SK-N-MC (cell line): ENCODE data around the gene FOLR2.
"Not testable (repeated sequence)": the region's sequence is repeated elsewhere in the genome, so short reads cannot be mapped to it uniquely, and the experiment has no call there.

Experiments
- DNase-seq: peaks from one replicate; pipeline ENCODE4 v3.0.0-alpha.2; 2011; ENCODE audit warnings: low read depth, low spot score
- H3K27ac ChIP-seq: fragments of 200-600 bp; sonication (generic); 2 replicates; pipeline ENCODE4 v1.5.1; 2016; ENCODE audit warnings: mixed run types
- H3K36me3 ChIP-seq: fragments of 200-600 bp; sonication (generic); 2 replicates; pipeline ENCODE4 v1.6.1; 2017; ENCODE audit warnings: antibody characterized with exemption, low read length, mixed read lengths; ENCODE audit not compliant: insufficient read depth
- H3K4me3 ChIP-seq: fragments of 200-600 bp; sonication (generic); 2 replicates; pipeline ENCODE4 v1.5.1; 2016
- H3K9ac ChIP-seq: fragments of 200-600 bp; sonication (generic); 2 replicates; pipeline ENCODE4 v1.8.0; 2017; ENCODE audit warnings: mixed run types, mixed read lengths; ENCODE audit not compliant: insufficient read length
- H3K9me3 ChIP-seq: fragments of 200-600 bp; sonication (generic); 2 replicates; pipeline ENCODE4 v1.6.1; 2017; ENCODE audit warnings: low read depth, mild to moderate bottlenecking, antibody characterized with exemption, low read length, moderate library complexity, mixed read lengths
- EZH2 ChIP-seq: fragments of 200-600 bp; sonication (generic); IDR thresholded peaks from one replicate; pipeline ENCODE4 v1.6.1; 2017; ENCODE audit warnings: antibody characterized with exemption
- FOXP2 ChIP-seq: optimal IDR thresholded peaks from 2 replicates; pipeline ENCODE3; 2011; ENCODE audit warnings: mild to moderate bottlenecking, moderate library complexity; ENCODE audit not compliant: insufficient read depth; ENCODE audit errors: extremely low read length, control extremely low read depth
- POLR2AphosphoS5 ChIP-seq: IDR thresholded peaks from 2 replicates; pipeline ENCODE4 v1.6.1; 2012; ENCODE audit warnings: mild to moderate bottlenecking, low read depth, low read length, borderline replicate concordance

The FOLR2 gene

DNA sequence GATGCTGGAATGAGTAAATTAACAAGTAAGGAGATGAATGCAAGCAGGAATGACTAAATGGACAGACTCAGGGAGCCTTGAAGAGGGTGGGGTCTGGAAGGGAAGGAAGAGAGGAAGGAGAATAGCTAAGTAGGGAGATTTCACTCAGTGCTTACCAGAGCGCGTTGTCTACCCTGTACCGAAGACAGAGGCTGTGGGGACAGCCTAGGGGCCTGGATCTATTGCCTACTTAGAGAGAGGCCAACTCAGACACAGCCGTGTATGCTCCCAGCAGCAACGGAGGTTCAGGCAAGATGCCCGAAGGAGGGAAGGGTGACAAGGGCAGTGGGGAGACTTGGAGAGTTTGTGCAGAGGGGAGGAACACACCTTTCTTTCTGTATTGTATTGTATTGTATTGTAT is at the start of gene FOLR2:
FOLR2 (plus strand) TSS at position 157 of the 400 bp plus-strand sequence. CDS start 1,791 bp downstream, outside the sequence.
- no peak for DNase-seq
- no peak for TF ChIP-seq POLR2AphosphoS5
- no peak for TF ChIP-seq FOXP2
- TF ChIP-seq EZH2 = no peak
- no peak within 1 kb of the TSS for H3K4me3 ChIP-seq

DNA sequence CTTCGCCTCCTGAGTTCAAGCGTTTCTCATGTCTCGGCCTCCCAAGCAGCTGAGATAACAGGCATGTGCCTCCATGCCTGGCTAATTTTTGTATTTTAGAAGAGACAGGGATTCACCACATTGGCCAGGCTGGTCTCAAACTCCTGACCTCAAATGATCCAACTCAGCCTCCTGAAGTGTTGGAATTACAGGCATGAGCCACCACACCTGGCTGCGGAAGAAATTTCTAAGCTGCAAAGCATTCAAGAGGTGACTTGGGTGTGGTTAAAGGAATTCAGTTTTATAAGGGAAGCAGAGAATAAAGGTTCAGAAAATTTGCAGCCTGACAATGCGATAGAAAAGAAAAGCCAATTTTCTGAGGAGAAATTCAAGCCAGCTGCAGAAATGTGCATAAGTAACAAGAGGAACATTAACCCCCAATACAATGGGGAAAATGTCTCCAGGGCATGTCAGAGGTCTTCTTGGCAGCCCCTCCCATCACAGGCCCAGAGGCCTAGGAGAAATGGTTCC is 47.5 kb upstream of the FOLR2 start:
- not testable (repeated sequence) for H3K27ac ChIP-seq, H3K9me3 ChIP-seq, H3K9ac ChIP-seq, H3K36me3 ChIP-seq, H3K4me3 ChIP-seq, DNase-seq

More for the DNA sequence above, at the start of gene FOLR2:
- Histone ChIP-seq H3K36me3 (no peaks in the 10 kb centered on the region), H3K9me3 (no peaks in the 10 kb centered on the region), H3K27ac (no peak within 1 kb of the TSS), H3K9ac (no peak within 1 kb of the TSS)

DNA sequence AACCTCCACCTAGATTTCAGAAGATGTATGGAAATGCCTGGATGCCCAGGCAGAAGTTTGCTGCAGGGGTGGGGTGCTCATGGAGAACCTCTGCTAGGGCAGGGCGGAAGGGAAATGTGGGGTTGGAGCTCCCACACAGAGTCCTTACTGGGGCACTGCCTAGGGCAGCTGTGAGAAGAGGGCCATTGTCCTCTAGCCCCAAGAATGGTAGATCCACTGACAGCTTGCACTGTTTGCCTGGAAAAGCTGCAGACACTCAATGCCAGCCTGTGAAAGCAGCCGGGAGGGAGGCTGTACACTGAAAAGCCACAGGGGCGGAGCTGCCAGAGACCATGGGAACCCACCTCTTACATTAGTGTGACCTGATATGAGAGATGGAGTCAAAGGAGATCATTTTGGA is 46.8 kb upstream of the FOLR2 start:
- not testable (repeated sequence) for H3K36me3 ChIP-seq, H3K27ac ChIP-seq, DNase-seq, H3K4me3 ChIP-seq, H3K9me3 ChIP-seq, H3K9ac ChIP-seq

DNA sequence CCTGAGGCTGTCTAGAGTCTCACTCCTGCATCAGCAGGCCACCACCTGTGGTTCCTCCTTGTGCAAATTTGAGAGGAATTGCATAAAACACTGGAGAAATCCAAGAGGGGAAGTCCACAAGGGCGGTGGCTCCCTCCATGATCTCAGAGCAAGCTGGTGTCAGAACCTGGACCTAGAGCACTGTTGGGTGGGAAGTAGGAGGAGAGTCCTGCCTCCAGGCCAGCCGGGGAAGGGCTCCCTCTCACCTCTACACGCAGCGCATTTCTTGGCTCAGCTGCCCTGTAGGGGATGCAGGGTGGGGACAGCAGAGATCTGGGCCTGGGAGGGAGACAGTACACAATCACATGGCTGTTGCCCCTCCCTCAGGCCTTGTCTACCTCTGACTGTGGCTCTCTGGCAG is 44.6 kb upstream of the FOLR2 start:
- H3K27ac ChIP-seq, H3K9ac ChIP-seq, DNase-seq, H3K4me3 ChIP-seq, H3K36me3 ChIP-seq, H3K9me3 ChIP-seq: not testable (repeated sequence)

DNA sequence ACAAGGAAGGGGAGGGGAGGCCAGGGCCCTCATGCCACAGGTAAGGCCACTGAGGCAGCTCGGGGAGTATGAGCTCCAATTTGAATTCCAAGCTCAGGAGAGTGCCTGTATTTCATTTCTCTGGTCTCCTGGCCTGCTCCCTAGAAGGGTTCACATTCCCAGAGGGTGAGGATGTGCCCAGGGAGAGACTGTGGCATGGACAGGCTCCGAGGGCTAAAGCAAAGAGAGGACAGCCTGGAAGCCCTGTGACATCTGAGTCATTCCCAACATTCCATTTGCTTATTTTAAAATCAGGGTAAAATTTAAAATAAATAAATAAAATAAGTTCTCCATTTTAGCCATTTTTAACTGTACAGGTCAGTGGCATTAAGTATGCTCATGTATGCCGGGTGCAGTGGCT is 43.3 kb upstream of the FOLR2 start:
- TF ChIP-seq POLR2AphosphoS5 (no peak), FOXP2 (no peak), EZH2 (no peak)
- H3K9ac ChIP-seq = no peak overlapping the region
- H3K27ac ChIP-seq = no peak overlapping the region
- H3K9me3 ChIP-seq = no peaks in the 10 kb centered on the region
- no peak overlapping the region for H3K4me3 ChIP-seq
- no peak for DNase-seq
- no peaks in the 10 kb centered on the region for H3K36me3 ChIP-seq

DNA sequence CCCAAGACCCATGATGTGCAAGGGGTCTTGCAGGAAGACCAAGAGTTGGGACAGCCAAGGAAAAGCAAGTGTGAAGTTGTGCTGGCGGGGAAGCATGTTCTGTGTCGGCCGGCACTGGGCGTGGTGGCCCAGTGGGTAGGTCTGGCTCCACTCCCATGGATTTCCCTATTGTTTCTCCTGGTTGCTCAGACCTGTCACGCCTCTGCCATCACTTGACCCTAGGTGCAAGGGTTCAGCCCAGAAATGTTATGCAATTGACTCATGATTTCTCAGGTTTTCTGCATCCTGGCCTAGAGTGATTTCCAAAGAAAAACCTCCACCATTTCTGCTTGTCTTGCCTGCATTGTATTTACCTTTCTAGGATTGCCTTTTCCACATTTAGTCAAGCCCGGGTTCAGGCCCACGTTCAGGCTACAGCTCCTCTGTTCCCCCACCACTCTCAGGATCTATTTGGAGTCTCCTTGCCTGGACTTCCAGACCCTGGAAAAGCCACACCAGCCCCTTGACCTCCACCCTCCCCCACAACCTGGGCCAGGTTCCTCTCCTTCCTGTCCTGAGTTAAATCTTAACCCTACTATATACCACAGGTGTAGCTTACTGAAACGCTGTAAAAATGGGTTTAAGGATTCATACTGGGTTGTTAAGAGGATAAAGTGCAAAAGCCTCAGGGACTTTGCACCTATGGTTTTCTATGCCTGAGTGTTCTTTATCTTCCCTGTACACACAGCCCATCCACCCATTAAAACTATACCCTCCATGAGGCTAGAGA is 42.1 kb upstream of the FOLR2 start:
- H3K27ac ChIP-seq = no peak overlapping the region
- TF ChIP-seq EZH2 (no peak), FOXP2 (no peak), POLR2AphosphoS5 (no peak)
- DNase-seq = no peak
- H3K4me3 ChIP-seq = no peak overlapping the region
- H3K9ac ChIP-seq = no peak overlapping the region
- no peaks in the 10 kb centered on the region for H3K9me3 ChIP-seq
- H3K36me3 ChIP-seq = no peaks in the 10 kb centered on the region

DNA sequence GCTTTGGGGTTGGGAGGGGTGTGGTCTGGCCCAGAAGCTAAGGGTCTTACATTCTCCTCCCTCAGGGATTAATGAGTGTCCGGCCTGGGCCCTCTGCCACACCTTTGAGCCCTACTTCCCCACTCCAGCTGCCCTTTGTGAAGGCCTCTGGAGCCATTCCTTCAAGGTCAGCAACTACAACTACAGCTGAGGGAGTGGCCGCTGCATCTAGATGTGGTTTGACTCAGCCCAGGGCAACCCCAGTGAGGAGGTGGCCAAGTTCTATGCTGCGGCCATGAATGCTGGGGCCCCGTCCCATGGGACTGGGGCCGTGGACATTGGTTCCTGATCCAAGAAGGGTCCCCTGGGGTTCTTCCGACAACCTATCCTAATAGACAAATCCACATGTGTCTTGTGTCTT is 38.9 kb upstream of the FOLR2 start:
- Histone ChIP-seq H3K4me3 (no peak overlapping the region), H3K9me3 (no peaks in the 10 kb centered on the region), H3K36me3 (no peaks in the 10 kb centered on the region), H3K27ac (no peak overlapping the region), H3K9ac (no peak overlapping the region)
- no peak for TF ChIP-seq POLR2AphosphoS5
- TF ChIP-seq FOXP2 = no peak
- TF ChIP-seq EZH2 = no peak
- DNase-seq = no peak

DNA sequence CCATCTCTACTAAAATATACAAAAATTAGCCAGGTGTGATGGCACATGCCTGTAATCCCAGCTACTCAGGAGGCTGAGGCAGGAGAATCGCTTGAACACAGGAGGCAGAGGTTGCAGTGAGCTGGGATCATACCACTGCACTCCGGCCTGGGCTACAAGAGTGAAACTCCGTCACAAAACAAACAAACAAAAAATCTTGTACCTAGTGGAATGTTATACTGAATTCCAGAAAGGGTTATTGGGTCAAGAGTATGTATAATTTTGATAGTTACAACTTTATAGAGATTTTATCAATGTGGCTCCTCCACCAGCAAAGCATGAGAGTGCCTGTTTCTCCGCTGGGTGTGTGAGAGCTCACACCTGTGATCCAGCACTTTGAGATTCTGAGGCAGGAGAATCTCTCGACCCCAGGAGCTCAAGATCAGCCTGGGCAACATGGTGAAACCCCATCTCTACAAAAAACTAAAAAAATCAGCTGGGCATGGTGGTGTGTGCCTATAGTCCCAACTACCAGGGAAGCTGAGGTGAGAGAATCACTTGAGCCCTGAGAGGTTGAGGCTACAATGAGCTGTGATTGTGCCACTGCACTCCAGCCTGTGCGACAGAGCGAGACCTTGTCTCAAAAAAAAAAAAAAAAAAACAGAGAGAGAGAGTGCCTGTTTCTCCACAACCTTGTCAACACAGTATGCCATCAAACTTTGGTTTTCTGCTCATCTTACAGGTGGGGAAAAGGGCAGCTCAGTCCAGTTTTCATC is 37.4 kb upstream of the FOLR2 start:
- Histone ChIP-seq H3K4me3 (no peak overlapping the region), H3K9me3 (no peaks in the 10 kb centered on the region), H3K27ac (no peak overlapping the region), H3K9ac (no peak overlapping the region), H3K36me3 (no peaks in the 10 kb centered on the region)
- no peak for DNase-seq
- no peak for TF ChIP-seq FOXP2
- TF ChIP-seq POLR2AphosphoS5 = no peak
- TF ChIP-seq EZH2 = no peak
